ENCODE measurements around the gene PCBP4. TPM values are rescaled to one million over a fixed set of nuclear protein-coding genes. Genes with fewer than 3 reads are reported as not detected.

Gene PCBP4
- total RNA-seq, 4 donors from 2014 or later = 184 to 320 (median 199) TPM

DNA sequence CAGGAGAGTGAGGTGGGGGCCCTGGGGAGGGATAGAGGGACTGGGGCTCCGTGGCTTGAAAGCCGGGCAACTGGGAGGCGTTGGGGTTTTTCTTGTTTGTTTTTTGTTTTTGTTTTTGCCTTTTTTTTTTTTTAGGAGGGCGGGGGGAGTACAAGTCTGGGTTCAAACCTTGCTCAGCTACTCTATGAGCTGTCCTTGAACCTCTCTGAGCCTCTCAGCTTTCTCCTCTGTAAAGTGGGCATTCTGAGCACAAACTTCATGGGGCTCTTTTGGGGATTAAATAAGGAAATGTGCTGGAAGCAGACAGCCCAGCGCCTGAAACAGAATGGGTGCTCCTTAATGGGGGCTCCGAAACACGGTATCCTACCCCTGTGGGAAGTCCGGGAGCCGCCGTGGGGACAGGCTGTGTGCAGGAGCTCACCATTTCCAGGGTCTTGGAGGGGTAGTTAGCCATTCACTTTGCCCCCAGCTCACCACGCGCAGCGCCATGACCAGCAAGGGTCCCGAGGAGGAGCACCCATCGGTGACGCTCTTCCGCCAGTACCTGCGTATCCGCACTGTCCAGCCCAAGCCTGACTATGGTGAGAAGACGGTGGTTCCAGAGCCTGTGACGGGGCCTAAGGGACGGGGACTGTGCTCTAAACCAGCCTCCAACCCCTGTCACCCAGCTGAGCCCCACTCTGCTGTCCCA, 16.5 kb upstream of the PCBP4 start:
- in situ Hi-C loops (cut with MboI; ENCODE audit: low sequenced_read_pairs in 4 of 4) = no loop called here
- DNase-seq (no peak), ATAC-seq (no peak)
- Histone ChIP-seq H3K27ac (peak overlapping the region; percentile 86 to 98 (median 94)), H3K4me3 (peak overlapping the region; percentile 61 to 75 (median 64)), H3K9me3 (no peaks in the 10 kb centered on the region), H3K27me3 (no peaks in the 10 kb centered on the region), H3K36me3 (no peaks in the 10 kb centered on the region), H3K4me1 (peaks cover 16 to 17% of the 10 kb centered on the region in 2 donors)
- TF ChIP-seq POLR2A (IDR thresholded peaks at IDR 0.05) = peak in 1 of 2 donors; percentile 39
- TF ChIP-seq, protein P1, sequence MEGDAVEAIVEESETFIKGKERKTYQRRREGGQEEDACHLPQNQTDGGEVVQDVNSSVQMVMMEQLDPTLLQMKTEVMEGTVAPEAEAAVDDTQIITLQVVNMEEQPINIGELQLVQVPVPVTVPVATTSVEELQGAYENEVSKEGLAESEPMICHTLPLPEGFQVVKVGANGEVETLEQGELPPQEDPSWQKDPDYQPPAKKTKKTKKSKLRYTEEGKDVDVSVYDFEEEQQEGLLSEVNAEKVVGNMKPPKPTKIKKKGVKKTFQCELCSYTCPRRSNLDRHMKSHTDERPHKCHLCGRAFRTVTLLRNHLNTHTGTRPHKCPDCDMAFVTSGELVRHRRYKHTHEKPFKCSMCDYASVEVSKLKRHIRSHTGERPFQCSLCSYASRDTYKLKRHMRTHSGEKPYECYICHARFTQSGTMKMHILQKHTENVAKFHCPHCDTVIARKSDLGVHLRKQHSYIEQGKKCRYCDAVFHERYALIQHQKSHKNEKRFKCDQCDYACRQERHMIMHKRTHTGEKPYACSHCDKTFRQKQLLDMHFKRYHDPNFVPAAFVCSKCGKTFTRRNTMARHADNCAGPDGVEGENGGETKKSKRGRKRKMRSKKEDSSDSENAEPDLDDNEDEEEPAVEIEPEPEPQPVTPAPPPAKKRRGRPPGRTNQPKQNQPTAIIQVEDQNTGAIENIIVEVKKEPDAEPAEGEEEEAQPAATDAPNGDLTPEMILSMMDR (IDR thresholded peaks at IDR 0.05 in 4 of 5, conservative IDR thresholded peaks at IDR 0.05 in 1 of 5) = no peak
- intact Hi-C loops (cut with DNase I; ENCODE audit: low total_unique reads) = no loop called here

GRCh38 chr3:51982838-51983577, 15.8 kb upstream of the PCBP4 start, which contains the start of gene ACY1:
ACY1 (plus strand) TSS chr3:51983535; CDS start chr3:51984065, 530 bp downstream.
- in situ Hi-C loops (cut with MboI; ENCODE audit: low sequenced_read_pairs in 4 of 4) = no loop called here
- Histone ChIP-seq H3K27me3 (no peaks in the 10 kb centered on the region), H3K9me3 (no peaks in the 10 kb centered on the region), H3K36me3 (no peaks in the 10 kb centered on the region), H3K27ac (peak within 1 kb of the TSS; percentile 86 to 98 (median 94)), H3K4me3 (peak within 1 kb of the TSS; percentile 61 to 75 (median 64)), H3K4me1 (peaks cover 16 to 17% of the 10 kb centered on the region in 2 donors)
- DNase-seq (peak; percentile 69 to 83), ATAC-seq (peak; percentile 85 to 86)
- intact Hi-C loops (cut with DNase I; ENCODE audit: low total_unique reads) = no loop called here
- TF ChIP-seq POLR2A (IDR thresholded peaks at IDR 0.05) = peak; percentile 75 to 78
- TF ChIP-seq, protein P1 (IDR thresholded peaks at IDR 0.05 in 4 of 5, conservative IDR thresholded peaks at IDR 0.05 in 1 of 5) = no peak

DNA sequence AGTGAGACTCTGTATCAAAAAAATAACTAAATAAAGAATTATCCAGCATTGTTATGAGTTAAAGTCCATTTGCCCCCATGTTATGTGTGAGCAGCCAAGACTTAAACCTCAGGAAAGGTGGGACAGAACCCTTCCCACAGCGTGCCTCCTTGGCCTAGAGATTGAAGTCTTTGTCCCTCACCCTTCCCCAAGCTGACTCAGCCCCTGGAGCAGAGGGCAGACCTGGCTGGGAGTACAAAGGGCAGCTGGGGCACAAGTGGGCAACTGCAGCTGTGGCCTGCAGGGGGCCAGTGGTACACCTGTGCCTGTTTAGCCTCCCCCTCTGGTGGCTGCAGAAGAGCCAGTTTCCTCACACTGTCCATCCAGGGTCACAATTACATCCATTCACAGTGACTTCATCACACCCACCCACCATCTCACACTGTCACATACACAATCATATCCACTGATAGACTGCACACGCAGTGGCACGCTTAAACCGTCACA, 15.1 kb upstream of the PCBP4 start:
- Histone ChIP-seq H3K4me3 (peak overlapping the region; percentile 61 to 75 (median 64)), H3K4me1 (peaks cover 16 to 17% of the 10 kb centered on the region in 2 donors), H3K27me3 (no peaks in the 10 kb centered on the region), H3K36me3 (no peaks in the 10 kb centered on the region), H3K9me3 (no peaks in the 10 kb centered on the region), H3K27ac (peak overlapping the region; percentile 86 to 98 (median 94))
- in situ Hi-C loops (cut with MboI; ENCODE audit: low sequenced_read_pairs in 4 of 4) (no loop called here), intact Hi-C loops (cut with DNase I; ENCODE audit: low total_unique reads) (no loop called here)
- DNase-seq (peak in 1 of 2 donors; percentile 66), ATAC-seq (peak in 1 of 2 donors; percentile 55)
- TF ChIP-seq, protein P1 (IDR thresholded peaks at IDR 0.05 in 4 of 5, conservative IDR thresholded peaks at IDR 0.05 in 1 of 5) = peak; percentile 37 to 60 (median 47)
- TF ChIP-seq POLR2A (IDR thresholded peaks at IDR 0.05) = no peak

- Histone ChIP-seq H3K4me3 (no peak overlapping the region), H3K4me1 (peaks cover 16 to 28% of the 10 kb centered on the region in 2 donors), H3K36me3 (no peaks in the 10 kb centered on the region), H3K27me3 (no peaks in the 10 kb centered on the region), H3K9me3 (no peaks in the 10 kb centered on the region), H3K27ac (no peak overlapping the region)
- intact Hi-C loops (cut with DNase I; ENCODE audit: low total_unique reads) (no loop called here), in situ Hi-C loops (cut with MboI; ENCODE audit: low sequenced_read_pairs in 4 of 4) (no loop called here)
- DNase-seq (no peak), ATAC-seq (no peak)
- no peak for TF ChIP-seq POLR2A (IDR thresholded peaks at IDR 0.05)
- TF ChIP-seq, protein P1 (IDR thresholded peaks at IDR 0.05 in 4 of 5, conservative IDR thresholded peaks at IDR 0.05 in 1 of 5) = no peak
Measured at GRCh38 chr3:51980253-51980652, 13.0 kb upstream of the PCBP4 start.

Data from gastrocnemius medialis (tissue), 4 donors.